ES-I3 (cell line): ENCODE measurements around the gene GALNT8.

ENCODE experiments used
- H3K36me3 ChIP-seq: 2 replicates; pipeline ENCODE4 v1.6.1; 2013; ENCODE audit warnings: mild to moderate bottlenecking, low read length, control low read depth, moderate library complexity; ENCODE audit not compliant: insufficient read depth
- H3K4me1 ChIP-seq: 2 replicates; pipeline ENCODE4 v1.6.1; 2013; ENCODE audit warnings: mild to moderate bottlenecking, control low read depth, low read length; ENCODE audit not compliant: insufficient read depth
- H3K9ac ChIP-seq: 2 replicates; pipeline ENCODE4 v1.6.1; 2013; ENCODE audit warnings: low read depth, mild to moderate bottlenecking, low read length, moderate library complexity
- H3K9me3 ChIP-seq: 2 replicates; pipeline ENCODE4 v1.6.1; 2013; ENCODE audit warnings: mild to moderate bottlenecking, low read length, moderate library complexity; ENCODE audit not compliant: control insufficient read depth, insufficient read depth

Gene GALNT8

DNA sequence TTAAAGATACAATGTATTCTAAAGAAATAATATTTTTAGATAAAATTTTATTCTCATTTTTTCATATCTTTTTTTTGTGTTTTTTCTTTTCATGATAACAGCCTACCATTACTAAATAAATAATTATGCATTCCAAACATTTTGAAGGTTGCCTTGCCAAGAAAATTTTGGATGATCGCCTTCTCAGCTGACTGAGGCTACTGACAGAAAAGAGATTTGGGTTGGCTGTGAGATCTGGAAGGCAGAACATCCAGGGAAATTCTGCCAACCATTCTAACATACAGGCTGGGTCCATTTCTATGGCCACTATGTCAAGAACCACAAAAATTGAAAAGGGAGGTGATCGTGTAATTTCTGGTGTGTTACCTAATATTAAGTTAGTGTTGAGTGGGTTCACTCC lies 48.1 kb downstream of the GALNT8 start:
- Histone ChIP-seq H3K36me3 (no peaks in the 10 kb centered on the region), H3K4me1 (peaks cover 6% of the 10 kb centered on the region; the same call in 1 of the 2 replicates), H3K9me3 (no peaks in the 10 kb centered on the region), H3K9ac (no peak overlapping the region)

DNA sequence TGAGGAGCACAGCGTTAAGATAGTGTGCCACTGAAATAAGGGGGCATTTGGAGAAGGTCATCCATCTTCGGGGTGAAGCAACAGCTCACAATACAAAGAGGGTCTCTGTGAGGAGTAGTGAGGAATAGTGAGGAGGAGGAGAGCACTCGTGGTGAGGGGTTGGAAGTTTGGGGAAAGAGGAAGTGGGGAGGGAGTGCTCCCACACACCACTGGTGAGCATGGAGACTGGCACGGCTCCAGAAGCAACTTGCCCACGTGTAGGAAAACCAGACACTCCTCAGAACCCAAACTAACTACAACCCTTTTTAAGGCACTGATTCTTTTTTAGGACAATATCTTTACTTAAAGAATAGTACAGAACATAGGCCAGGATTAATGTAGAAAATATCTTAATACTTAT lies 48.9 kb downstream of the GALNT8 start:
- H3K36me3 ChIP-seq, result no peaks in the 10 kb centered on the region
- H3K4me1 ChIP-seq, result peaks cover 2% of the 10 kb centered on the region; the same call in 1 of the 2 replicates
- H3K9me3 ChIP-seq, result no peaks in the 10 kb centered on the region
- no peak overlapping the region for H3K9ac ChIP-seq

DNA sequence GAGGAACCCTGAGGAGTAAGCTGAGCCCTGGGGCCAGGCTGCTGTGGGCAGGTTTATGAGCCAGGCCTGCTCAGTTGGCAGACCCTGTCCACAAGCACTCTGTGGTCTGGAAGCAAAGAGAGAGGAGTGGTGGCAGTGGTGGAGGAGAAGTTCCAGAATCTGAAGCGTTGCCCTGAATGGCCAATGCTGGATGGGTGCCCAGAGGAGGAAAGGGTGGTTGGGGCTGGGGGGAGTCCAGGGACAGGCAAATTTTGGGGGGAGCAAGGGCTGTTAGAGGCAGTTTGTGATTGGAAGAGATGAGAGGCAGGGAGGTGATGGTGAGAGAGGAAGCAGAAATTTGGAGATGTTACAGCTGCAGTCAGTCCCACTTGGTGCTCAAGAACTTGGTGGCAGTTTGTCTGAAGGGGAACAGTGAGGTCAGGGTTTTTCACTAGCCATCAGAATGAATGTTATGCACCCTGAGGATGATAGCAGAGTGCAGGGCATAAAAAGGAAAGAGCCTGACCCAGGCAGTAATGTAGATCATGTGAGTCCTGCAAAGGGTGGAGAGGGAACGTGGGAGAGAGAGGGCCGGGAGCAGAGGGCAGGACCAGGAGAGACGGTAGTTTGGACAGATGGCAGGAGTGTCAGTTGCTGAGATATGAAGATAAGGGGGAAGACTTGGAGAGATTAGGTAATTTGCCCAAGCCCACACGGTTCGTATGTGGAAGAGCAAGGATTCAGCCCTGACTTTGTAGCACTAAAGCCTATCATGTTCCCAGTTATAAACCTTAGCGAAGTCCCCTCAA lies 51.2 kb downstream of the GALNT8 start:
- no peaks in the 10 kb centered on the region; the same call in 1 of the 2 replicates for H3K4me1 ChIP-seq
- H3K36me3 ChIP-seq, result no peaks in the 10 kb centered on the region
- no peak overlapping the region for H3K9ac ChIP-seq
- H3K9me3 ChIP-seq, result no peaks in the 10 kb centered on the region

DNA sequence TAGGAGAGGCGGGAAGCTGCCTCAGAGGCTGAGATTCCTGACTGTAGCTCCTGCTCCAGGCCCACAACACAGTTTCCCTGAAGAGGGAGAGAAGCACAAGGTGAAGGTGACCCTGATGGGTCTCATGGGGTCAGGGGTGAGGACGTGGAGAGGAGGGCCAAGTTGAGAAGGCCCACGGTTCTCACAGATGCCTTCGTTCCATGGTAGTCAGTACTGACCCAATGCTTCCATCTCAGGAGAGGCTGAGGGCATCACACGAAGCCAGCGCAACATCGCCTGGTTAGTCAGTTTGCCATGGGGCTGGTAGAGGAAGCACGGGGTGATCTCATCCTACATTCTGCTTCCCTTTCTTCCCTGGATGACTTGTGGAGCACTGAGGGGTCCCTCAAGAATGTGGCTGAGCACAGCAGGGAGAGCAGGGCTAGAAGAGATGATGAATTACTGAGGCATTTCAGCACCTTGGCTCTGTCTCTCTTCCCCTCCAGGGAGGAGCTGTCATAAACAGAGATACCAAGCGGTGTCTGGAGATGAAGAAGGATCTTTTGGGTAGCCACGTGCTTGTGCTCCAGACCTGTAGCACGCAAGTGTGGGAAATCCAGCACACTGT lies 51.9 kb downstream of the GALNT8 start:
- no peak overlapping the region for H3K9ac ChIP-seq
- H3K36me3 ChIP-seq, result no peaks in the 10 kb centered on the region
- no peaks in the 10 kb centered on the region; the same call in 1 of the 2 replicates for H3K4me1 ChIP-seq
- H3K9me3 ChIP-seq, result no peaks in the 10 kb centered on the region

DNA sequence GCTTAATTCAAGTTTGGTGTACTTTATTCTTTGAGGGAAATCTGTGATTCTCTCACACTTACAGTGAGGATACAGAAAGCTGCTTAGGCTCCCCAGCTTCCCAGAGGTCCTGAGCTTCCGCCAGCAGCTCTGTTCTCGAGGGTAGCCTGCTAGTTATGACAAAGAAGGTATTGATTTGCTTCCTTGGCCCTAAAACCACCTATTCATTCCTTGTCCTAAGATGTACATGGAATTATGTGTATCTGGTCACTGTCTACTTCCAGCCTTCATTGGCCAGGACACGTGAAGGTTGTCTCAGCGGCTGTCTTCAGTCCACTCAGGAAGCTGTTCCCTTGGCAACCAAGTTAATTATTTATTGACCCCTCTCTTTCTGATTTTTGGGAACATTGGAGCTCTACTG lies 55.7 kb downstream of the GALNT8 start:
- H3K4me1 ChIP-seq, result no peaks in the 10 kb centered on the region; the same call in 1 of the 2 replicates
- no peaks in the 10 kb centered on the region for H3K36me3 ChIP-seq
- no peak overlapping the region for H3K9ac ChIP-seq
- no peaks in the 10 kb centered on the region for H3K9me3 ChIP-seq

DNA sequence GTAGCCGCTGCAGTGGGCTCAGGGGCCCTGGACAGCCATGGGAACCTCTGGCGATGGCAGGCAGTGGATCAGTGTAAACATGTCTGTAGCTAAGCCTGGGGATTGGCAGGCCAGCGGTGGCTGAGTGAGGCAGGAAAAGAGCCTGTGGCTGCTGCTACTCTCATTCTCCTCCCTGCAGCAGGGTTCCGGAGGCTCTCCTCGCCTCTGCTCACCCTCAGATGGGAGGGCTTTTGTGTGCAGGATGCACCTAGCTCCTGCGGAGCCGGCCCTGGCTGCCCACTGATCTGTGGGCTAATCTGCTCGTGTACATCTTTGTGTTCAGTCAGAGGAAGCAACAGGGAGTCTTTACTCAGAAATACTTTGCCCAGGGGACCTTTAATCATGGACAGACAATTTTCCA lies 59.5 kb downstream of the GALNT8 start:
- H3K9me3 ChIP-seq, result 0 out of 2 replicates have a peak, but pooled peaks cover 3% of the 10 kb centered on the region
- H3K9ac ChIP-seq, result no peak overlapping the region
- no peaks in the 10 kb centered on the region for H3K36me3 ChIP-seq
- H3K4me1 ChIP-seq, result no peaks in the 10 kb centered on the region

DNA sequence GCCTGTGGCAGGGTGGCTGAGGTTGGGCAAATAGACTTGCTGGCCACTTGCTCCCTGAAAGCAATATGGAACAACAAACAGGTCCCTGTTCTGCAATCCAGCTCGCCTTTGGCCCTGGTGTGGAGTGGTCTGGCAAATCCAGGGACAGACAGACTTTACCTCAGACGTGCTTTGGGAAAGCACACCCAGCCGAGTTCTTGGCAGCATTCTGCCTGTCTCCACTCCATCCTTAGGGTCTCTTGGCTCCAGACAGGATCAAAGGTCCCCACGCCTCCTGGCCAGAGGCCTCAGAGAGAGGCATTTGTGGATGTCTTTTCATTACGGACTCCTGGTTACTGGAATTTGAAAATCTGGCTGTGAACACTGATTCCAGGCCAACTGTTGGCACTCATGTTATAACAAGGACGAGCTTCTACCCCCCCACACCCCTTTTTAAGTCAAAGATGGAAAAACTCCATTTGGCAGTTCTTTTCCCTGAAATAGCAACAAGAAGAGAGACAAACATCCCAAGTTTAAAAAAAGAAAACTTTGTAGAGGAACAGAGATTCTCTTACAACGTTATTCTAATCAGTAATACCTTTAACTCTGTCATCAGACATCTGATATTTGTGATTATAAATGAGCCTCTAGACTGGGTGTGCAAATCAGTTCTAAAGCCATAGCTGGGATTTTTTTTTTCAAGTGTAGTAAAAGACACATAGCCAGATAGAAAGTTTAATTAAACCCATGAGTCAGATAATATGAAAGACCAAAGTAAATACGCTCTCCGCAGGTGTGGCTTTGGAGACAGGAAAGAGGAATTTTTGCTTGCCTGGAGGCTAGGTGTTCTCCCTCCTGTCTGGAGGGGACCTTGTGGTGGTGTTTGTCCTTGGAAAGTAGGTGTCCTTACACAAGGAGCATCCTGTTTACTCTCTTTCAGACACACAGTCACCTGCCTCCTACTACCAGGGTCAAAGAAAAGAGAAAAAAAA lies 60.7 kb downstream of the GALNT8 start:
- no peaks in the 10 kb centered on the region for H3K36me3 ChIP-seq
- no peak overlapping the region for H3K9ac ChIP-seq
- no peaks in the 10 kb centered on the region for H3K4me1 ChIP-seq
- H3K9me3 ChIP-seq, result 0 out of 2 replicates have a peak, but pooled peaks cover 3% of the 10 kb centered on the region

DNA sequence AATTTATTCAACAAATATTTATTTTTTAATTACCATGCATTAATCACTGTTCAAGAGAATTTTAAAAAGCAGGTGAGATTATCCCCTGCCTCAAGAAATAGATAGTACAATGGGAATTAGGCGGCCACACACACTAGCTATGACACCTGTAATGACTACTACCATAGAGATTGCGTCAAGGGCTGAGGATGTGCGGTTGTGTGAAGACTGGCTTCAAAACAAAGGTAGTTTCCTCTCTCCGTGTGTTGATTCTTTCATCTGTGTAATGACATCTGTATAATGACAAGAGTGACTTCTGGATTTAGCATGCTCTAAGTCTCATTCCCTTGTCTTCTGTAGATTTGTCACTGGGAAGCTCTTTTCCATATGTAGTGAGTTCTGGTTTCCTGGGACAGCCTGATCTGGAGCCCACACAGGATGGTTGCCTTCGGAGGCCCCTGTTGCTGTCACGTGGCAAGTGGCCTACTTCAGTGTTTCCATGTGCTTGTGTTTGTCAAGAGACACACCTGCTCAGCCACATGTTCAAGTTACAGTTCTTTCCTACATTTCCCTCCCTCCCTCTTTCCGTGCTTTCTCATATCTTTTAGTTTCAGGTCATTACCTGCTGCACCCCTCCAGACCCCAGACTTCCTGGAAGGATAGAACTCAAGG lies 64.3 kb downstream of the GALNT8 start:
- H3K36me3 ChIP-seq, result no peaks in the 10 kb centered on the region
- no peak overlapping the region for H3K9ac ChIP-seq
- no peaks in the 10 kb centered on the region for H3K4me1 ChIP-seq
- H3K9me3 ChIP-seq, result 0 out of 2 replicates have a peak, but pooled peaks cover 3% of the 10 kb centered on the region

DNA sequence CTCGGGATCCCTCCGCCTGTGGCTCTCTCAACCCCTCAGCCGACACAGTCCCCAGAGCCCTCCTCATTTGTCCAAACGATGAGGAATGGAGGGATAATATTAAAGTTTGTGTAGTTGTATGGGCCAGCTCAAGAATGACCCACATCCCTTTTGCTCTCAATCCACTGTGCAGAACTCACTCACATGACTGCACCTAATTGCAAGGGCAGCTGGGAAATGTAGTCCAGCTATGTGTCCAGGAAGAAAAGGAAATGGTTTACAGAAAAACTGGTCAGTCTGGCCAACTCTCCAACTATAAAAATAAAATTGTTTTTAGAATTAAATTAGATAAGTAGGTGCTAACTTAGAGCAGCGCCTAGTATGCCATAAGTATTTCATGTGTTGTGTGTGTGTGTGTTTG lies 66.6 kb downstream of the GALNT8 start:
- Histone ChIP-seq H3K9me3 (peaks cover 3% of the 10 kb centered on the region; the same call in 1 of the 2 replicates), H3K36me3 (no peaks in the 10 kb centered on the region), H3K9ac (no peak overlapping the region), H3K4me1 (no peaks in the 10 kb centered on the region)

DNA sequence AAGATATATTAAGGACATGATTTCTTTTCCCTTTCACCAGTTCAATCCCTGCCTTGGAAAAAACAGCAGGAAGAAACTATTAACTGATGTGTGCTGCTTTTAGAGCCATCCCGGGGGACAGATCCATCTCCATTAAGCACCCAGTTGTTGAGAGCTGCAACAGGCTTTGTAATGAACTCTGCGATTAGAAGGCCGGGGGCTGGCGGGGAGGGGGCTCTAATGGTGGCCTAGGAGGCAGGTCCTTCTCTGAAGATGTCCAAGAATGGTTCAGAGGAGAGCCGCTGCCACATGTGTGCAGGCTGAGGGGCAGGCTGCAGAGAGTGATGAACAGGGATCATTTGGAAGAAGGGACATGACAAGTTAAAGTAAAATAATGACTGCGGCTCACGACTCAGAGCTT lies 67.8 kb downstream of the GALNT8 start:
- Histone ChIP-seq H3K9me3 (peaks cover 3% of the 10 kb centered on the region; the same call in 1 of the 2 replicates), H3K4me1 (no peaks in the 10 kb centered on the region), H3K9ac (no peak overlapping the region), H3K36me3 (no peaks in the 10 kb centered on the region)

DNA sequence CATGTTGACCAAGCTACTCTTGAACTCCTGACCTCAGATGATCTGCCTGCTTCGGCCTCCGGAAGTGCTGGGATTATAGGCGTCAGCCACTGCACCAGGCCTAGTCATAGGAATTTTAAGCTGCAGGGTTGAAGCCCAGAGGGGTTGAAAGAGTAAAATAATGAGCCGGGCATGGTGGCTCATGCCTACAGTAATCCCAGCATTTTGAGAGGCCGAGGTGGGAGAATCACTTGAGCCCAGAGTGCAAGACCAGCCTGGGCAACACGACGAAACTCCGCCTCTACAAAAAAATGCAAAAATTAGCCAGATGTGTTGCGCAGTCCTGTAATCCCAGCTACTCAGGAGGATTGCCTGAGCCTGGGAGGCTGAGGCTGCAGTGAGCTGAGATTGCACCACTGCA lies 69.6 kb downstream of the GALNT8 start:
- Histone ChIP-seq H3K36me3 (no peaks in the 10 kb centered on the region), H3K9ac (no peak overlapping the region), H3K9me3 (no peaks in the 10 kb centered on the region; the same call in 1 of the 2 replicates), H3K4me1 (no peaks in the 10 kb centered on the region)

DNA sequence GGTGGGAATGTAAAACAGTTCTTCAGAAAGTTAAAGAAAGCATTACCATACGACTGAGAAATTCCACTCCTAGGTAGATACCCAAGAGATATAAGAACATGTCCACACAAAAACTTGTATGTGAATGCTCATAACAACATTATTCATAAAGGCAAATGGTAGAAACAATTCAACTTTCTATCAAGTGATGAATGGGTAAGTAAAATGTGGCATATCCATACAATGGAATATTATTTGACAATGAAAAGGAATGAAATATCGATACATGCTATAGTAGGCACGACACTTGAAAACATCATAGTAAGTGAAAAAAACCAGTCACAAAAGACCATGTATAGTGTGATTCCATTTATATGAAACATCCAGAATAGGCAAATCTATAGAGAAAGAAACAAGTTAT lies 71.3 kb downstream of the GALNT8 start:
- H3K9me3 ChIP-seq, result no peaks in the 10 kb centered on the region; the same call in 1 of the 2 replicates
- H3K36me3 ChIP-seq, result no peaks in the 10 kb centered on the region
- no peak overlapping the region for H3K9ac ChIP-seq
- 0 out of 2 replicates have a peak, but pooled peaks cover 3% of the 10 kb centered on the region for H3K4me1 ChIP-seq

DNA sequence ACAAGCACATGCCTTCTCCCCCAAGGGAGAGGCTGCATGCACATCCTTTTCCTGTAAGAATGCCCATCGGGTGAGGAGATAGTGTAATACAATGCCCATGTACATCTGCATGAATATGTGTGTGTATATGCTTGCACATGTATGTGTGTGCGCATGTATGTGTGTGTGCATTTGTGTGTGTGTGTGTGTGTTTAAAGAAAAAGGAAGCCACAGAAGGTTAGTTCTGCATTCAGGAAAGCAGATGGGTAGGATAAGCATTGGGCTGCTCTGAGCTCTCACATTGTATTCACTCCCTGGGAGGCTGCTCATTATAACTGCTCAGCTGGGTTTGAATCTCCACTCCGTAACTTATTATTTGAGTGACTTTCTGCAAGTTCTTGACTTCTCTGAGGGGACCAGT lies 74.3 kb downstream of the GALNT8 start:
- H3K9ac ChIP-seq, result no peak overlapping the region
- H3K36me3 ChIP-seq, result no peaks in the 10 kb centered on the region
- 0 out of 2 replicates have a peak, but pooled peaks cover 4% of the 10 kb centered on the region for H3K4me1 ChIP-seq
- H3K9me3 ChIP-seq, result no peaks in the 10 kb centered on the region; the same call in 1 of the 2 replicates

DNA sequence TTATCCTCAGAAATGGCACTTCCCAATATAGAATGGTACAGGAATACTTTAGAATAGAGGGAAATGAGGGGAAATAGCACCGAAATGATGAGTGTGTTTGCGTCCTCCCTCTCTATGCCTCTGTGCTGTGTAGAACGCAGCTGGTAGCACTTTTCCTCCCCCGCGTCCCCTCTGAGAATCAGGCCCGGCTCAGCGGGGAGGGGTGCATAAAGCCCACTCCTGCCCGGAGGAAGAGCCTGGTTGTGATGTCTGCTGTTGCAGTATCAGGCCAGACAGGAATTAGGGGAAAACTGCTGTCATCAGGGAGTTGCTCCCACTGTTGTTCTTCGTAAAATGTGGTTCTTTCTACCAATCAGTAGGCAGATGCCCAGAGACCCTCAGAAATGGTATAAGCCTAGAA lies 76.0 kb downstream of the GALNT8 start:
- no peaks in the 10 kb centered on the region for H3K36me3 ChIP-seq
- H3K9ac ChIP-seq, result no peak overlapping the region
- no peaks in the 10 kb centered on the region; the same call in 1 of the 2 replicates for H3K9me3 ChIP-seq
- 0 out of 2 replicates have a peak, but pooled peaks cover 4% of the 10 kb centered on the region for H3K4me1 ChIP-seq
